ENCODE measurements around the gene KTN1.

Gene KTN1

GRCh38 chr14:55689981-55690871 lies 110.2 kb downstream of the KTN1 start:
- no peak overlapping the region for H3K9ac ChIP-seq
- H3K27ac ChIP-seq, result no peak overlapping the region
- H3K4me1 ChIP-seq, result no peaks in the 10 kb centered on the region
- no peaks in the 10 kb centered on the region for H3K27me3 ChIP-seq (ENCODE audit: control insufficient read depth, insufficient read depth, low read length)
- H3K4me3 ChIP-seq (ENCODE audit: low read depth, low read length), result no peak overlapping the region
- TF ChIP-seq, protein P1, sequence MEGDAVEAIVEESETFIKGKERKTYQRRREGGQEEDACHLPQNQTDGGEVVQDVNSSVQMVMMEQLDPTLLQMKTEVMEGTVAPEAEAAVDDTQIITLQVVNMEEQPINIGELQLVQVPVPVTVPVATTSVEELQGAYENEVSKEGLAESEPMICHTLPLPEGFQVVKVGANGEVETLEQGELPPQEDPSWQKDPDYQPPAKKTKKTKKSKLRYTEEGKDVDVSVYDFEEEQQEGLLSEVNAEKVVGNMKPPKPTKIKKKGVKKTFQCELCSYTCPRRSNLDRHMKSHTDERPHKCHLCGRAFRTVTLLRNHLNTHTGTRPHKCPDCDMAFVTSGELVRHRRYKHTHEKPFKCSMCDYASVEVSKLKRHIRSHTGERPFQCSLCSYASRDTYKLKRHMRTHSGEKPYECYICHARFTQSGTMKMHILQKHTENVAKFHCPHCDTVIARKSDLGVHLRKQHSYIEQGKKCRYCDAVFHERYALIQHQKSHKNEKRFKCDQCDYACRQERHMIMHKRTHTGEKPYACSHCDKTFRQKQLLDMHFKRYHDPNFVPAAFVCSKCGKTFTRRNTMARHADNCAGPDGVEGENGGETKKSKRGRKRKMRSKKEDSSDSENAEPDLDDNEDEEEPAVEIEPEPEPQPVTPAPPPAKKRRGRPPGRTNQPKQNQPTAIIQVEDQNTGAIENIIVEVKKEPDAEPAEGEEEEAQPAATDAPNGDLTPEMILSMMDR (IDR thresholded peaks at IDR 0.05), result no peak
- no peaks in the 10 kb centered on the region for H3K36me3 ChIP-seq (ENCODE audit: control insufficient read depth, insufficient read depth, low read length)
- no peak overlapping the region for H2AFZ ChIP-seq
- H3K4me2 ChIP-seq (ENCODE audit: low read length), result no peak overlapping the region
- H3K9me3 ChIP-seq (ENCODE audit: control insufficient read depth, low read length), result no peaks in the 10 kb centered on the region
- no peaks in the 10 kb centered on the region for H3K79me2 ChIP-seq

GRCh38 chr14:55691659-55692058 lies 111.7 kb downstream of the KTN1 start:
- H2AFZ ChIP-seq, result no peak overlapping the region
- TF ChIP-seq, protein P1 (IDR thresholded peaks at IDR 0.05), result no peak
- no peaks in the 10 kb centered on the region for H3K4me1 ChIP-seq
- no peak overlapping the region for H3K4me2 ChIP-seq (ENCODE audit: low read length)
- no peaks in the 10 kb centered on the region for H3K79me2 ChIP-seq
- no peaks in the 10 kb centered on the region for H3K27me3 ChIP-seq (ENCODE audit: control insufficient read depth, insufficient read depth, low read length)
- no peaks in the 10 kb centered on the region for H3K36me3 ChIP-seq (ENCODE audit: control insufficient read depth, insufficient read depth, low read length)
- H3K9ac ChIP-seq, result no peak overlapping the region
- H3K4me3 ChIP-seq (ENCODE audit: low read depth, low read length), result no peak overlapping the region
- H3K27ac ChIP-seq, result no peak overlapping the region
- no peaks in the 10 kb centered on the region for H3K9me3 ChIP-seq (ENCODE audit: control insufficient read depth, low read length)

- Histone ChIP-seq H3K4me3 (ENCODE audit: low read depth, low read length) (no peak overlapping the region), H2AFZ (no peak overlapping the region), H3K27ac (no peak overlapping the region), H3K79me2 (no peaks in the 10 kb centered on the region), H3K36me3 (ENCODE audit: control insufficient read depth, insufficient read depth, low read length) (no peaks in the 10 kb centered on the region), H3K9ac (no peak overlapping the region), H3K4me1 (no peaks in the 10 kb centered on the region), H3K9me3 (ENCODE audit: control insufficient read depth, low read length) (no peaks in the 10 kb centered on the region), H3K4me2 (ENCODE audit: low read length) (no peak overlapping the region), H3K27me3 (ENCODE audit: control insufficient read depth, insufficient read depth, low read length) (no peaks in the 10 kb centered on the region)
- TF ChIP-seq, protein P1 (IDR thresholded peaks at IDR 0.05), result no peak
These were observed 113.9 kb downstream of the KTN1 start for GRCh38 chr14:55693904-55694303.

DNA sequence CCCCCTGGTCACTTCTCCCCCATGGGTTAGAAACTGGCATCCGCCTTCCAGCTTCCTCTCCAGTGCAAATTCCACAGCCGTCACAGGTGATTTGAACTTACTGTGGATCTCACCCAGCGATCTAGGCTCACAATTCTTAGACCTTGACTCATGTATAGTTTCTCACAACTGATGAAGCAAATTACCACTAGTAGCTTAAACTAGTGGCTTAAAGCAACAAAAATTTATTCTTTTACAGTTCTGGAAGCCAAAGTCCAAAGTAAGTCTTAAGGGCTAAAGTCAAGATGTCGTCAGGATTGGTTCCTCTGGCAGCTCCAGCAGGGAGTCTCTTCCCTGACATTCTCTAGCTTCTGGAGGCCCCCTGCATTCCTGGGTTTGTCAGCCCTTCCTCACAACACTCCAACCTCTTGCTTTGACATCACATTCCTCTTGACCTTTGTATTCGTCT lies 117.4 kb downstream of the KTN1 start:
- H3K27ac ChIP-seq, result no peak overlapping the region
- no peak overlapping the region for H3K4me2 ChIP-seq (ENCODE audit: low read length)
- no peaks in the 10 kb centered on the region for H3K79me2 ChIP-seq
- TF ChIP-seq, protein P1 (IDR thresholded peaks at IDR 0.05), result no peak
- H3K36me3 ChIP-seq (ENCODE audit: control insufficient read depth, insufficient read depth, low read length), result no peaks in the 10 kb centered on the region
- H3K9ac ChIP-seq, result no peak overlapping the region
- H2AFZ ChIP-seq, result no peak overlapping the region
- no peaks in the 10 kb centered on the region for H3K27me3 ChIP-seq (ENCODE audit: control insufficient read depth, insufficient read depth, low read length)
- no peaks in the 10 kb centered on the region for H3K9me3 ChIP-seq (ENCODE audit: control insufficient read depth, low read length)
- H3K4me1 ChIP-seq, result no peaks in the 10 kb centered on the region
- H3K4me3 ChIP-seq (ENCODE audit: low read depth, low read length), result no peak overlapping the region

DNA sequence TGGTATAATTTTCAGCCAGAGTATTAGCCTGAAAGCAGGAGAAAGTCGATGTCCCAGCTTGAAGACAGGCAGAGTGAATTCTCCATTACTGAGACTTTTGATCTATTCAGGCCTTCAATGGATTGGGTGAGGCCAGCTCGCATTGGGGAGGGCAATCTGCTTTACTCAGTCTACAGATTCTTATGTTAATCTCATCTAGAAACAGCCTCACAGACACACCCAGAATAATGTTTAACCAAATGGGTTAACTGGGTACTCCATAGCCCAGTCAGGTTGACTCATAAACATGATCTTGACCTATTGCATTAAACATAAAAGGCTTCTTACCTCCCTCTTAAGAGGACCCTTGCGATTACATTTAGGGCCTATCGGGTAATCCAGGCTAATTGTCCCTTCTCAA lies 118.0 kb downstream of the KTN1 start:
- Histone ChIP-seq H3K9ac (no peak overlapping the region), H3K79me2 (no peaks in the 10 kb centered on the region), H3K4me3 (ENCODE audit: low read depth, low read length) (no peak overlapping the region), H3K27ac (no peak overlapping the region), H3K4me2 (ENCODE audit: low read length) (no peak overlapping the region), H3K27me3 (ENCODE audit: control insufficient read depth, insufficient read depth, low read length) (no peaks in the 10 kb centered on the region), H2AFZ (no peak overlapping the region), H3K4me1 (no peaks in the 10 kb centered on the region), H3K36me3 (ENCODE audit: control insufficient read depth, insufficient read depth, low read length) (no peaks in the 10 kb centered on the region), H3K9me3 (ENCODE audit: control insufficient read depth, low read length) (no peaks in the 10 kb centered on the region)
- TF ChIP-seq, protein P1 (IDR thresholded peaks at IDR 0.05), result no peak

All from parathyroid adenoma (tissue), 2 donors.